Dermis blood vessel endothelial cell (primary cell): ENCODE data around the gene BPIFB3. TPM values are rescaled to one million over a fixed set of nuclear protein-coding genes. Genes with fewer than 3 reads are reported as not detected.

Experiments used
- DNase-seq: peaks from one replicate; pipeline ENCODE4 v3.0.0; 2010
- total RNA-seq: library from RNA; depleted of rRNA; stranded (reverse); fragments of >200 nt; gene quantifications from 2 replicates; pipeline ENCODE4 v1.2.3, GENCODE V29; 2014

Gene BPIFB3
- total RNA-seq, 1 donor from 2014 or later: not detected

DNA sequence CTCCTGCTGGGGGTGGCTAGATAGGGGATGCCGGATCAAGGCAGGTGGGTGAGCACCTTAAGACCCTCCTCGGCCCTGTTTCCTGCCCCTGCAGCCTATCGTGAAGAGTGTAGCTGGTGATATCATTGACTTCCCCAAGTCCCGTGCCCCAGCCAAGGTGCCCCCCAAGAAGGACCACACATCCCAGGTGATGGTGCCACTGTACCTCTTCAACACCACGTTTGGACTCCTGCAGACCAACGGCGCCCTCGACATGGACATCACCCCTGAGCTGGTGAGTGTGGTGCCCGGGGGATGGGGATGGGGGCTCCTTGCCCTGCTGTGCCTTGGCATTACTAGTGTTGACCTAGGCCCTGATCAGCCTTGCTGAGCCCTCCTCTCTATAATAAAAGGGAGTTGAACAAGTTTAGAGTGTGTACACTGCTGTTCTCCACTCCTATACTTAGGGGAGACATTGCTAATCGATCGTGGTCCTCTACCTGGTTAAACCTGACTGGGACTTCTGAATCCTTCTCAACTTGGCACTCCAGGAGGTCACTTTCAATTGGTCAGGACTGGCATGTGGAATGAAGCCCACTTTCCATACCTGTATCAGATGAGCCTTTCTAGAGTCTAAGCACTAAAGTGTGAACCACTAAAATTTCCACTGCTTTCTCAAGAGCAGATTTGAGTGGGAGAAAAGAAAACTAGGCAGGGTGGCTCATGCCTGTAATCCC lies 11.0 kb downstream of the BPIFB3 start:
- DNase-seq: no peak

DNA sequence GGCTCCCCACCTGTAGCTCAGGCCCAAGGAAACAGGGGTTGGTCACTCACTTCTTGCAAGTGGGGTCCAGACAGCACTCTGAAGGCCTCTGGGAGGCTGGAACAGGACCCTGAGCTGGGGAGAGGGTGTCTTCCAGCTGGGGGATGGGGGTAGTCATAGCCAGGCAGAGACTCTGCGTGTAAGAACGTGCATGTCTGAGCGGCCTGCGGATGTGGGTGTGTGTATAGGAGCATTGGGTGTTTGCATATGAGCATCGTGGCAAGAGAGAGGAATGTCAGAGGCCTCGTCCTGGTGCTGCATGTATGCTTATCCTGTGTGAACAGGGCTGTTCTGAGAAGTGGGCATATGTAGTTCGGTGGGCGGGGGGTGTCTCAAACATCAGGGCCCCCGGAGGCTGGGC lies 12.1 kb downstream of the BPIFB3 start:
- DNase-seq: no peak

DNA sequence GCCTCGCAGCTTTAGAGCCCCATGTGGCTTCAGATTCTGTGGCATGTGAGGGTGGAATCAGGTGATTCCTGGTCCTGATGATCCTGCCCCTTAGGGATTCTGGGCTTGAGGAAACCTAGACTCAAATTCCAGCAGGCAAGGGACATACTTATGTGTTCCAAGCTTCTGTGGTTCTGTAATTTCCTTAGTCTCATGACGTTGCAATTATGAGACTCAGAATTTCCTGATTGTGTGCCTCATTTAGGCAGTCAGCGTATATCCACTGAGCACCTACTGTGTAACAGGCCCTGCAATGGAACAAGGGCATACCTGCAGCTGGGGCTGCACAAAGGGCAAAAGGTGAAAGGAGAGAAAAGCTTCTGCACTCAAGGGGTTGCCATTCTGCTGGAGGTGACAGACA lies 14.1 kb downstream of the BPIFB3 start:
- no peak for DNase-seq

DNA sequence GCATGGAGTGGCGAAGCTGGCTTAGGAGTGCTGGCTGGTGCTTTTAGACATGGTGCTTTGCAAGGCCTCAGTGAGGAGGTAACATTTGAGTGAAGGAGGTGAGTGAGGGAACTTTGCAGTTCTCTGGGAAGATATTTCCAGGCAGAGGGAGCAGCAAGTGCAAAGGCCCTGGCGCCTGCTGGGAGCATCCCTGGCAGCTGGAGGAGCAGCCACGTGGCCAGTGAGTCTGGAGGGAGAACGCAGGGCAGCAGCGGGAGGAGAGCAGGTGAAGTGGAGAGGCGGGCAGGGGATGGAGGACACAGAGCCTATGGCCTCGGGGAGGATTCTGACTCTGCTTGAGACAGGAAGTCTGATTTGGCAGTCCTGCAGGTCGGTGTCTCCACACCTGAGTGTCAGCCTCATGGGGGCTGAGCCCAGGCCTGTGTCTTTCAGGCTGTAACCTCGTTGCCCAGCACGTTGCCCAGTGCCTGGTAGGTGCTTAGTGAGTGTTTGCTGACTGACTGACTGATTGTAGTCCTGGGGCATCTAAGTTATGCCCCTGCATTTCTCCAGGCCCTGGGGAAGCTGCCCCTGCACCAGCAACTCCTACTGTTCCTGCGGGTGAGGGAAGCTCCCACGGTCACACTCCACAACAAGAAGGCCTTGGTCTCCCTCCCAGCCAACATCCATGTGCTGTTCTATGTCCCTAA lies 14.7 kb downstream of the BPIFB3 start:
- DNase-seq: no peak

DNA sequence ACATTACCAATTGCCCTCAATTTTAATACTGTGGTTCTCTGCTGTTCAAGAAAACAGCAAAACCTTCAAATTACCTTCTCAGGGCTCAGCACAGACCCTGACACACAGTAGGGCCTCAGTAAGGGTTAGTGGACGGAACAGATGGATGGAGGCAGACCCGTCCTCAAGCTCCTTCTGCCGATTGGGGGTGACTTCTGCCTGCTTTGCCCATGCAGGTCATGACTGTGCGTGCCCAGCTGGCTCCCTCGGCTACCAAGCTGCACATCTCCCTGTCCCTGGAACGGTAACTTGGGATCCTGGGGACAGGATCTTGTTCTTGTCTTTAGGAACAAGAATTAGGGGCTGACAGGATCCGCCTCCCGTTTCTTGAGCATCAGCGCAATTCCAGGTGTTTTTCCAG lies 16.0 kb downstream of the BPIFB3 start:
- no peak for DNase-seq

DNA sequence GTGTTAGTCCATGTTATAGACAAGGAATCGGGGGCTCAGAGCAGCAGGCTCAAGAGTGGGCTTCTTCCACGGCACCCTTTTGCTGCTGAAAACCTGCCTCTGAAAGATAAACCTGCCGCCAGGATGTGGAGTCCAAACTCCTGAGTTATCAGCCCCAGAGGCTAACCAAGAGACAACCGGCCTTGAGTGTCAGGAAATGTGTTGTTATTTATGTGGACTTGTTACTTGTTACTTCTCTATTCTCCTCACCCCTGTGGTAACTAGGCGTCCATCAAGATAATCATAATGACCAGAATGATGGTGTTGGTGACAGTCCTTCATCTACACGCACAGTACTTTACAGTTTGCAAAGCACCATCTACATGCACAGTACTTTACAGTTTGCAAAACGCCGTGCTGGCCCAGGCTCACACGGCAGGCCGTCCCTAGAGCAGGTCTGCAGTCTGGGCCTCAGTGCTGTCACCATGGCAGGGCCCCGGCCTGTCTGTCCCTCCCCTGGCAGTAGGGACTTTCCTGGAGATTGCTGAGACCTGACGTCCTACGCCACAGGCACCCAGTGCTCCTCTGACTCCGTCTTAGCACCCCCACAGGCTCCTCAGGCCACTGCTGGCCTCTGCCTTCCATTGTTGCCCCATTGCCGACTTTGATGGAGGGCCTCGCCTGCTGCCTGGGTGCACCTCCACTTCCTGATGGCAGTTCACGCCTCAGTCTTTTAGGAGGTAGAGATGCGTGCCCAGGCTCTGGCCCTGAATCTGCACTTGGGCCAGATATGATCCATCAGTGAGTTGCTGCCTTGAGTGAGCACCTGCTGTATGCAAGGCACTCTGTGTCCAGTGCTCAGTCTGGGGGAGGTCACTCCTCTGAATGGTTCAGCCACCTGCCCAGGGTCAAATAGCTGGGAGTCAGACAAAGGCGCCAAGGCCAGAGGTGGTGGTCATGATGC lies 16.7 kb downstream of the BPIFB3 start:
- no peak for DNase-seq

DNA sequence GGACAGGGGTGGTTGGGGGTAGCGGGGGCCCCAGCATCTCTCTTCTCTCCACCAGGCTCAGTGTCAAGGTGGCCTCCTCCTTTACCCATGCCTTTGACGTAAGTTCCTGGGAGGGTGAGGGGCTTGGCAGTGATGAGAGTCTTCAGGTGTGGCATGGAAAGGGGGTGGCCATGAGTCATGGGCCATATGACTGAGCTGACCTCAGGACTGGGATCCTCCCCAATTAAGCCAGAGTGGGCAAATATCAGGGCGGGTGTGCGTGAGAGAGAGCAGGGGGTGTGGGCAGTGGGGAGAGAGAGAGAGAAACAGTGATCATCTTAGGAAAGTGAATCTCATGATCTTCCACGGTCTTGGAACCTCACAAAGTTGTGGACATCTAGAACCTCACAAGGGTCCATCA lies 17.5 kb downstream of the BPIFB3 start:
- DNase-seq: no peak

DNA sequence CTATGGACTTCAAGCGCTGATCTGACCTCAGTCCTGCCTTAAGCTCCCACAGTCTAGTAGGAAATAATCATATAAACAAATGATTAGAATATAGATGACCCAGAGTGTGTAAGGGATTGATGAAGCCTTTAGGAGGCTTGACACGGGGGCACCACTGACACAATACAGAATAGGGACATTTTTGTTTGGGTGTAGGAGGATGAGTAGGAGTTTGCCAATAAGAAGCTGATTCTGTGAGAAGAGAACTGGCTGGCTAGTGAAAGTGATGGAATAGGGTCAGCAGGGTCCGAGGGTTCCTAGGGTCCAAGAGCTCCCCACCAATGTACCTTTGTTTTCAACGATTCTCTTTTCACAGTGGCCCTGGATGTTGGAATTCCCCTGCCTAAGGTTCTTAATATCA lies 18.7 kb downstream of the BPIFB3 start:
- DNase-seq: no peak

DNA sequence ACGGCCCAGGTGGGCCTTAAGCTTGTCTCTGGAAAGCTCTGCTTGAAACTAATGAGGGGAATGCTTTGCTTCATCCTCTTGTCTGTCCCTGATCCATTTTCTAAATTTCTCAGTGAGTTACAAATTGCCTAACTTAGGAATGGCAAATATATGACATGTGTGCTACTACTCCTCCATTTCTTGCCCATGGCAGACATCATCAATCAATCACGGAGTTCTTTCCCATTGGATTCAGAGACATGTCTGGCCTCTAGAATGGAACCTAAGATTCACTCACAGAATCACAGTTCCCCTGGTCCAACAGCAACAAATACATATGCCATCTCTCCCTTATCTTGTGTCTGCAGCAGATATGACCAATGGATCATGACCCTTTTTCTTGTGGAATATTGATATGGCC lies 19.1 kb downstream of the BPIFB3 start:
- DNase-seq: no peak

DNA sequence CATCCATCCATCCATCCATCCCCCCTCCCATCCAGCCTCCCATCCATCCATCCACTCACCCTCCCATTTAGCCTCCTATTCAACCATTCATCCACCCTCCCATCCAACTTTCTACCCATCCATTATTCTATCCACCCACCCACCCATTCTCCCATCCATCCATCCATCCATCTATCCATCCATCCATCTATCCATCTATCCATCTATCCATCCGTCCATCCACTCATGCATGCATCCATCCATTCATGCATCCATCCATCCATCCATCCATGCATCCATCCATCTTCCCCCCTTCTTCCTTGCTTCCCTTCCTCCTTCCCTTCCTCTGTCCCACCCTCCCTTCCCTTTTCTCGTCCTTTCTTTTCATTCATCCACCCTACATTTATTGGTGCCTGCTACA lies 21.0 kb downstream of the BPIFB3 start:
- no peak for DNase-seq

DNA sequence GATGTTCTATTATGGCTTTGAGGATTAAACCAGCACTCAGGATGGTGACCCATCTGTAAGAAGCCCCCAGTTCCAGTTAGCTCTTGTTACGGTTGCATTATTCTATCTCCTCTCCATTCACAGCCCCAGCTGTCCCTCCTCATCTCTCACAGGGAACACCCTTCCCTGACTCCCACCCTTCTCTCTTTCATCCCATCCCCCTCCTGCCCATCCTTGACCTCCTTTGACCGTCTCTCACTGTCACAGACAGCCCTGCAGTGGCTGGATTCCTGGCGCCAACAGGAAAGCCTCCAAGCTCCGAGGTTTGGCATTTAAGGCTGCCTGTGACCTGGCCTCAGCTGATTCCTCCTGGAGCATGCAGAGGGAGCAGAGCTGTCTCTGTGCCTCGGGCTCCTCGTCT lies 21.6 kb downstream of the BPIFB3 start:
- DNase-seq: no peak

DNA sequence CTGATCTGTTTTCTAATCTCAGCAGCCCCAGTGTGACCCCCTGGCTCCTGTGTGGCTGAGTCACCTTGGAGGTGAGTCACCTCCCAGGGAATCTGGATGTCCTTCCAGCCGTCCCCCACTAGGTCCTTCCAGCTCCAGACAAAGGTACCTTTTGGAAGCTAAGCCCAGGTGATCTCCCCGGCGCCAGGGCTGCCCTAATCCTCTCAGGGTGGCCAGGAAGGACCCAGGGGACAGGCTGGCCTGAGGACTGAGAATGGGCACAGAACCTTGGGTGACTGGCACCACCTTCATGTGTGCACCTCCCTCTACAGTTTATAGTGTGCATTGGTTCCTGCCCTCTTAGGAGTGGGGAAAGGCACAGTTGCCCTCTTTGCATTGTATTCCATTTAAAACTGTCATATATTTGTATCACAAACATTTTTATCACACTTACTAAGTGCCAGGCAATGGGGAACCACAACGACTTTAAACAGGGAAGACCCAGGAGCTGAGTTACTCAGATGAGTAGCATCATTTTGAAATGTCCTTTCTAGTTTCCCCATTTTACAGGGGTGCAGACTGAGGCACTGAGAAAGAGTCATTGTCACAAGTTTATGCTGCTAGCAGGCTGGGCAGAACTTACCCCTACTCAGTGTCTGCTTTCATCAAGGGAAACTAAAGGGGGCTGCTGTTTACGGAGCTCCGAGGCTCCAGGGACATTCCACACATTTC lies 23.1 kb downstream of the BPIFB3 start:
- peak; percentile 20 for DNase-seq

DNA sequence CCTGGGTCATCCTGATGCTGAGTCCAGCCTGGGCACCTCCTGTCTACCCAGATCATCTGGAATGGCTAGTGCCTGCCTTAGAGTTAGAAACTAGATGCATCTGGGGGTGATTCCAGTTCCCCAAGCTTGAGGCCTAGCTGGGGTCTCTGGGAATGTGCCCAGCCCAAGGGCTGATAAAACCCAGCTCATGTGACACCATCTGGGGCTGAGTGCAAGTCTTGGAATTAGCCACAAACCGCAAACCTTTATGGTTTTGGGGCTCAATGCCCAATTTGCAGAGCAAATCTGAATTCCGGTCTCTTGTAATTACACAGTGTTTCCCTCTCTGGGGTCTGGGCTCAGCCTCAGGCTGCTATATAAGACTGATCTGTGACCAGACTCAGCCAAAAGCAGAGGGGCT lies 25.6 kb downstream of the BPIFB3 start, which contains the start of gene BPIFB4:
TSS of gene BPIFB4 (plus strand) at position 385 of the 400 bp plus-strand sequence. CDS start 1,884 bp downstream, outside the sequence.
- DNase-seq: no peak

DNA sequence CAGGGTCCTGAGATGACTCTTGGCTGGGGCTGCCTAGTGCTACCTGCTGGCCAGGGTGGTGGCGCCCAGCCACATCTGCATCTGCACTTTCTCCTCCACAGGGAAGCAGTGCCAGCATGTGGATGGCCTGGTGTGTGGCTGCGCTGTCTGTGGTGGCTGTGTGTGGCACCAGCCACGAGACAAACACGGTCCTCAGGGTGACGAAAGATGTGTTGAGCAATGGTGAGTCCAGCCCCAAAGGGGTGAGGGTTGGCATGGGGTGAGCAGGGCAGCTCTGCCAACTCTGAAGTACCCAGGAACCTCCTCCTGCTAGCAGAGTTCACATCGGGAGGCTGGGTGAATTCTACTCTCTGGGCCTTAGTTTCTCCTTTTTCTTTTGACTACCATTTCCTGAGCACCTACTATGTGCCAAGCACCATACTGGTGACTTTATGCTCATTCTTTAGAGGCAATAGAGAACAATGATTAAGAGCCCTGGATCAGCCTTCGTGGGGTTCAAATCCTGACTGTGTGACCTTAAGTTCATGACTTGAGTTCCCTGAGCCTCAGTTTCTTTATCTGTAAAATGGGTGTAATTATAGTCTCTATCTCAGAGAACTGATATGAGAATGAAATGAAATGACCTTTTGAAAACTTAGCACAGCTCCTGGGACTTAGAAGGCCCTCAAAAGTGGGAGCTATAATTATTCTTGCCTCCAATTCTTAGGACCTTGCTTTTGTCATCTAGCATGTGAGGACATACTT lies 27.9 kb downstream of the BPIFB3 start:
- no peak for DNase-seq

DNA sequence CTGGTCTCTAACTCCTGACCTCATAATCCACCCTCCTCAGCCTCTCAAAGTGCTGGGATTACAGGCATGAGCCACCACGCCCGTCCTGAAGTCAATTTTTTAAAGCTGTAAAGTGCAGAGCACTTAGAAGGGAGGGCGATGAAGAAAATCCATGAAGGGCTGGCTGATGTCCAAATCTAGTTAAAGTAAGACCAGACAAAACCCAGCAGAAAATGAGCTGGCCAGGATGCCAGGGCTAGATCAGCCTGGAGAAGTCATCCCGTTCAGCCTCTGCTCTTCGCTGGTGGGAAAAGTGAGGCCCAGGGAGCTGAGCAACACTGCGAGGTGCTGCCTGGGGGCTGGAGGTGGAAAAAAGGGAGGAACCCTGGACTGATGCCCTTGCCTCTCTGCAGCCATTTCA lies 28.8 kb downstream of the BPIFB3 start:
- DNase-seq: no peak

DNA sequence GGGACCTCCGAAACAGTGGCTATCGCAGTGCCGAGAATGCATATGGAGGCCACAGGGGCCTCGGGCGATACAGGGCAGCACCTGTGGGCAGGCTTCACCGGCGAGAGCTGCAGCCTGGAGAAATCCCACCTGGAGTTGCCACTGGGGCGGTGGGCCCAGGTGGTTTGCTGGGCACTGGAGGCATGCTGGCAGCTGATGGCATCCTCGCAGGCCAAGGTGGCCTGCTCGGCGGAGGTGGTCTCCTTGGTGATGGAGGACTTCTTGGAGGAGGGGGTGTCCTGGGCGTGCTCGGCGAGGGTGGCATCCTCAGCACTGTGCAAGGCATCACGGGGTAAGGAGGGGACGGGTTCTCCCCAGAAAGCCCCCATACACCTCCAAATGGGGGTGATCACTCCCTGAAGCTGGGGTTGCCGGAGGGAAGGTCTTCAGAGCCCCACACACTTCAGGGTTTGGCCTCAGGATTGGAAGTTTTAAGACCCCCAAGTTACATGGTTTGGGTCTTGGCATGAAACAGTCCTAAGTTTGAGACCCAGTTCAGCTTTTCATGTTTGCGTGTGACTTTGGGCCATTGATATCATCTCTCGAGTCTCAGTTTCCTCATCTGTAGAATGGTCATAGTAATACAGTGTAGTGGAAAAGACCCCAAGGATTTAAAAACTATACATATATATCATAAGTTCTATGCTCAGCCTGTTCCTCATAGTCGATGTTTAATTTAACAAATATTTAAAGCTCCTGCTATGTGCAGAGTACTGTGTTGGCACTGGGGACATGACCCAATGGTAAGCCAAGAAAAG lies 30.0 kb downstream of the BPIFB3 start:
- DNase-seq: no peak

DNA sequence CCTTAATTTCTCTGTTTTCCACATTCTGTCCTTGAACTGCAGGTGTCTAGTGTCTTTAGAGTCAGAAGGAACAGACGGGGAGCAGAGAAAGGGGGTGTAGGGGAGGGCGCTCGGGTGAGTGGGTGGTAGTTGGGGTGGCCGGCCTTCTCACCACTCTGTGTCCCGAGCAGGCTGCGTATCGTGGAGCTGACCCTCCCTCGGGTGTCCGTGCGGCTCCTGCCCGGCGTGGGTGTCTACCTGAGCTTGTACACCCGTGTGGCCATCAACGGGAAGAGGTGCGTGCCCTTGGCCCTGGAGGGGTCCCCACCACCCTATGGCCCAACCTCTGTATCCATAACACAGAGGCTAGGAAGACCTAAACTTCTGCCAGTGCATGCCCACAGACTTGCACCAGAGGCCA lies 31.0 kb downstream of the BPIFB3 start:
- DNase-seq: no peak

DNA sequence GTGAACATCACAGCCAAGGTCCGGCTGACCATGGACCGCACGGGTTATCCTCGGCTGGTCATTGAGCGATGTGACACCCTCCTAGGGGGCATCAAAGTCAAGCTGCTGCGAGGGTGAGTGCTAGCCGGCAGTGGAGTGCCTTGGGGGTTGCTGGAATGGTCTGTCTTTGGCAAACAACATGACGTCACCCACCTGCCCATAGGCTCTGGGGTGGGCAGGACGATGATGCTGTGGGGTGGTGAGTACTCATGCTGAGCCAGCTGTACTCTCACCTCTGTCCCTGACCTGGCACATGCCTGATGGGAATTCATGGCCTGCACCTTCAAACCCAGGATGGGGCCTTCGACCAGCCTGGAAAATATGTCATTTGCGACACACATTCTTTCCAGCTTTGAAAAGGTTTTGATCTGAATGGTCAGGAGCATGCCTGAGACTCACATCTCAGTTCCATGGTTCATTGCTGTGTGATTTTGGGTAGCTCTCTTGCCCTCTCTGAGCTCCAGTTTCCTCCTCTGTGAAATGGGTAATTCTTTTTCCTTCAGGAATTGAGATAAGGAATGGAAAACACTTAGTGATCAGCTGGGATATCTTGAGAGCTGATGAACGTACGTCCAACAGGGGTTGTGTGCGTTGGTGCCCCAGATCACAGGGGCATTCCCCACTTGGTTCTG lies 32.5 kb downstream of the BPIFB3 start:
- no peak for DNase-seq

DNA sequence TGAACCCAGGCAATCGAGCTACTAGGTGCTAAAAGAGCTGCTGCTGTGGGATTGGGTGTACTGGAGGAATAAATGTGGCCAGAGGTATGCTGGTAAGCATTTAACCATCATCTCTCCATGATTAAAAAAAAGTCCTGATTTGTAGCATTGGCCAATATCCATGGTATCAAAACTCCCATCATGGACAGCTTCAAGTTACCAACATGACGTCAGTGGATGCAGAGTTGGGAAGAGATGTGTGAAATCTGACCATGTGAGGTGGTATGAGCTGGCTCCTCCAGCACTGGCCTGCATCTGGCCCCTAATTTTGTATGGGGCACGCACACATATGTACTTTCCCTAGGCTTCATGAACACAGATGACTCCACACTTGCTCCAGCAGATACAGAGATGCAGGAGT lies 37.4 kb downstream of the BPIFB3 start:
- no peak for DNase-seq

DNA sequence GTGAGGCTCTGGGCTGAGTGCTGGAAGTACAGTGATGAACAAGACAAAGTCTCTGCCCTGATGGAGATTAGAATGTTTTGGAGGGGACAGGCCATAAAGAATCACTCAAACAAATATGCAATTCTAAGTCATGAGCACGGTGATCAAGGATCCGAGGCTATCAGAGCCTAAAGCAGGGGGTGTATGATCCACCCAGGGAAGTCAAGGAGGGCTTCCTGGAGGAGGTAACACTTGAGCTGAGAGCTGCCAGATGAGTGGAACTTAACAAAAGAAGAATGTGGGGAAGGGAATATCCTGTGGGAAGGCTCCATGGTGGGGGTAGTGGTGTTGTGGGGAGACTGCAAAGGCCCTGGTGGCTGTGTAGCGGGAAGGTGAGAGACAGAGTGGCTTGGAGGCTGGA lies 38.0 kb downstream of the BPIFB3 start:
- DNase-seq: no peak
